GM19463 (cell line): ENCODE measurements around the gene UXT.
"Not testable (repeated sequence)": the region's sequence is repeated elsewhere in the genome, so short reads cannot be mapped to it uniquely, and the experiment has no call there.

Experiments
- ATAC-seq: cut with Tn5 transposase; IDR thresholded peaks from one replicate; pipeline ENCODE4 v1.9.1; 2021; ENCODE audit warnings: mild to moderate bottlenecking, moderate library complexity; ENCODE audit not compliant: unreplicated experiment

The UXT gene

DNA sequence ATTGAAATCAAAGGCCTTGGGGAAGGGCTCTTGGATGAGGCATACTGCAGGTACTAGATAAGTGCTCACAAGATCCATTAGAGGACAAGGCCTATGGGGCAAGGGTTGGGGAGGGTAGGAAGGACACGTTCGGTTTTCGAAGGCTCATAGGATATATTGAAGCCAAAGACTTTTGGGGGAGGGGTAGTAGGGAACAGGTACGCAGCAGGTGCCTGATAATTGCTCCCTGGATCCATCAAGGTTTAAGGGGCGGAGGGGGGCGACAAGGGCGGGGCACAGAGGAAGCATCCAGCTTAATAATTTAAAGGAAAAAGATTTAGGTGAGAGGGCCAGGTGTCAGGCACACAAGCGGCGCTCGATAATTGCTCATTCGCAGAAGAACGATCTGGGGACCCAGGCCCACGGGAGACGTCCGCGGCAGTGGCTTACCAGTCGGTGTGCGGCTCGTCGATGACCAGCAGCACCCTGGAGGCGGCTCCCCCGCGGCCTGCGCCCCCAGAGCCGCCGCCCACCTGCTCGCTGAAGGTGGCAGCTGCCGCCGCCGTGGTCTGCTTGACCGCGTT lies 40.0 kb downstream of the UXT start:
- ATAC-seq, result no peak

DNA sequence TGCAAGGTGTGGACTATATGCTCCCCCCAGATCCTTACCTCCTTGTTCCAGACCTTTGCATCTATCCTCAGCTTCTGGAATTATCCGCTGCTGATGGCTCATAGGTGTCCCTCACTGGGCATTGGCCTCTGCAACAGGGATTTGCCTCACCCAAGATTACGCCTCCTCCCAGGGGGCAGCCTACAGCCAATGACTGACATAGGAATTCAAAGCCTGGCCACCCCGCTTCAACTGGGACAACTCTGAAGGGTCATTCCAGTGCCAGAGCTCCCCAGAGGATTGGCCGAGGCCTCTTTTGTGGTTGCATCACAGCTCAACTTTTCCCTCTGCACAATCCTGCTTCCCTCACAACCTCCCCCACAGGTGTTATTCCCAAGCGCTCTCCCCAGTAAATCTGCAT lies 44.4 kb downstream of the UXT start:
- no peak for ATAC-seq

DNA sequence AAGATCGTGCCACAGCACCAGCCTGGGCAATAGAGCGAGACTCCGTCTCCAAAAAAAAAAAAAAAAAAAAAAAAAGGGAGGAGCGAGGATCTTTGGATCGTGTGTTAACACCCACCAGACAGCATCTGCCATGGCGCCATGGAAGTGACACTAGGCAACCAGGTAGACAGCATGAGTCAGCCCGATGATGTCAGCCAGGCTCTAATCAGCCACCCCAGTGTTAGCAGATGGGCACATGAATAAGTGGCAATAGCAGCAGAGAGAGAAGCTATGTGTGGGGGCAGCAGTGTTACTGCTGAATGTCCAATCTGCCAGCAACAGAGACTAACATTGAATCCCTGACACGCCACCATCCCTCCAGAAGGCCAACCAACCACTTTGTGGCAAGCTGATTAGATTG lies 45.9 kb downstream of the UXT start:
- ATAC-seq, result no peak

DNA sequence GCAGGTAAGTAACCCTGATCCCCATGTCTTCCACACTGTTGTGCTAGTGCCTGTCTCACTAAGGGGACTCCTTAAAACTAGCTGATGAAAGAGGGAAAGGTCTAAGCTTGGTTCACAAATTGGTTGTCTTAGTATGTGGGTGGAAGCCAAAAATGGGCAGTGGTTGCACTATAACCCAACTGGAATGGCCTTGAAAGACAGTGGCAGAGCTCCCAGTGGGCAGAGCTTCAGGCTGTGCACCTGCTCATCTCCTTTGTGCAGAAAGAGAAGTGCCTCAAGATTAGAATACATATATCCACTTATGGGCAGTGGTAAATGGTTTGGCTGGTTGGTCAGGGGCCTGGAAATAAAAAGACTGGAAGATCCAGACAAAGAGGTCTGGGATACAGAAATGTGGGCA lies 46.6 kb downstream of the UXT start:
- ATAC-seq, result no peak

DNA sequence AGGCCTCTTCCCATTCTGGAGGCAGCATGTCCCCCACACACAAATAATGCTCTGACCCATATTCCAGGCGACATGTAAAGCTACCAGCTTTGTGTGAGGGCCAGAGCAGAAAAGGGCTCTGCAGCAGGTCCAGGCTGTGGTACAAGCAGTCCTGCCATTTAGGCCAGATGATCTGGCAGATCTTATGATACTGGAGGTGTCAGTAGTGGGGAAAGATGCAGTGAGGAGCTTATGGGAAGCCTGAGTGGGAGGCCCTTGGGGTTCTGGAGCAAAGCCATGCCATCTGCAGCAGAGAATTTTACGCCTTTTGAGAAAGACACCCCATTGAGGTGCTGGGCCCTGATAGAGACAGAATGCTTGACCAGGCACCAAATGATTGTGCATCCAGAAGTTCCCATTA lies 47.1 kb downstream of the UXT start:
- ATAC-seq, result no peak

DNA sequence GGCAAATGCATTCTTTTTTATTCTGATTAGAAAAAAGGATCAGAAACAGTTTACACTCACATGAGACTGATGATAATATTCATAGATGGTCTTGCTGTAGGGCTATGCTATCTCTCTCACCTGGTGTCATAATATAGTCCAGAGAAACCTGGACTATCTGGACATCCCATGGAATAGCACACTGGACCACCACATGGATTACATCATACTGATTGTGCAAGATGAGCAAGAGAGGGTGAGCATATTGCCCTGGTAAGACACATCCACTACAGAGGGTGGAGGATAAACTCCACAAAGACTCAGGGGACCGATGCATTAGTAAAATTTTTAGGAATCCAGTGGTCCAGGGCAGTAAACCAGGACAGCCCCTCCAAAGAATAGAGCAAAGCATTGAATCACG lies 47.5 kb downstream of the UXT start:
- ATAC-seq, result no peak

DNA sequence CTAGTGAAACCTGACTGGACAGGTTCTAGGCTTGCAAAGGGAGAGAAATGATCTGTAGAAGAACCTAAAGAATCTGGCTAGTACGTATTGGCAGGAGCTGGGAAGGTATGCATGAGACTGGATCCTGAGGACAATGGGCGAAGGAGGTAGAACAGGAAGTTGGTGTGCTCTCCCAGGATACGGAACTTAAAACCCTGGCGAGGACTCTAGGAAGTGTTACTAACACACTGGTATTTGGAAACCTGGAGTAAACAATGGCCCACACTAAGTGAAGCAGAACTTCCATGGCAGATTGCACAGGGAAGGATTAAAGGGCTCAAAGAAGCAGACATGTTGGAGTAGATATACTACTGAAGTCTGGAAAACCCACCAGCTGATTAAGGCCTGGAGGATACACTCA lies 48.5 kb downstream of the UXT start:
- ATAC-seq, result no peak

DNA sequence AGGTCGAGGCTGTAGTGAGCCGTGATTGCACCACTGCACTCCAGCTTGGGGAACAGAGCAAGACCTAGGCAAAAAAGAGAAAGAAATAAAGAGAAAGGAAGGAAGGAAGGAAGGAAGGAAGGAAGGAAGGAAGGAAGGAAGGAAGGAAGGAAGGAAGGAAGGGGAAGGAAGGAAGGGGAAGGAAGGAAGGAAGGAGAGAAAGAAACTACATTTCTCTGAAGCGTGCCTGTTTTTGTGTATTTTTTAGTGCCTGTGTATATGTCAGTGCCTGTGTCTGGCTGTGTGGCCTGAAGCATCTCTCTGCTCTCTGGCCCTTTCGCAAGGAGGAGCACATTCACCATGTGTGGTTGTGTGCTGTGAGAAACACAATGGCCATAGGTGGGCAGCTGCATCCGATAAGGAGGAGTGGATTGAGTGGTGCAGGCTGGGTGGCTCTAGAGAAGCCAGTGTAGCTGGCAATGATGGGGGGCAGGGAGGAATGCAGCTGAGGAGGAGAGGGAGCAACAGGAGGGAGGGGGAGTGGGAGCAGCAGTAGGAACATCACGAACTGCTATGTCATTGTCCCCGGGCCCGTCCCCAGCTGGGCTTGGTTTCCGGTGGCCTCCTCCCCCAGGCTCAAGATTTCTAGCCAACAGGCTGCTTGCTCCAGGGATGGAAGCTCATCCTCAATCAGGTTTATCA lies 50.7 kb downstream of the UXT start:
- no peak for ATAC-seq

DNA sequence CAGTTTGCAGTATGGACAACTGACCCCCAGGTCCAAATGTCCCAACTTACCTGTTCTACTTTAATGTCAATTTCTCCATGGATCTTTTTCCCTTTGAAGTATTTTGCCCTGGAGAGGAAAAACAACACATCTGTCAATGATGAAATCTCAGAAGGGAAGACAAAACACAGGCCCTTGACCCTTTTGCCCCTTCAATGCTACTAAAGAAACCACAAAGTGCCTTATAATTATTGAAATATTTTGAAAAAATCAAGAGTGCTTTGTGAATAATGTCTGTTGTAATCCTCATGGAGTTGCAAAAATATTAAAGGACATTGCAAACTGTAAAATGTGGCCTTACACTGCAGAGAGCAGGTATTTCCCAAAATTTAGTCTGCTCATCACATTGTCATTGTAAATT lies 51.9 kb downstream of the UXT start:
- ATAC-seq, result no peak

DNA sequence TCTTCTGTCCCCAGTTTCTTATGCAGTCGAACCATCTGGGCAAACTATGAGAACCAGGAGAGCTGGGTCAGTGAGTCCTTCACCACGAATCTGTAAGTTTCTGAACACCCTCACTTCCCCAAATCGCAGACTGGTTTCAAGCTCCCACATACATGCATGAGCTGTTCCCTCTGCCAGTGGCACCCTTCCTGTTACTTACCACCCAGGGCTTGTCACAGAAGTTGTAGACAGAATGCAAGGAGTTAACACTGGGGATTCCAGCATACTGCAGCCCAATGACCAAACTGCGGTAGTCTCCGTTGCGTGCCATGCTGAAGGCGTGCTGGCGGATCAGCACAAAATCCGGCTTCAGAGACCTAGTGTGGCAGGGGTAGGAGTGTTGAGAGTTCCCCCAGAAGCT lies 54.0 kb downstream of the UXT start:
- ATAC-seq, result no peak

DNA sequence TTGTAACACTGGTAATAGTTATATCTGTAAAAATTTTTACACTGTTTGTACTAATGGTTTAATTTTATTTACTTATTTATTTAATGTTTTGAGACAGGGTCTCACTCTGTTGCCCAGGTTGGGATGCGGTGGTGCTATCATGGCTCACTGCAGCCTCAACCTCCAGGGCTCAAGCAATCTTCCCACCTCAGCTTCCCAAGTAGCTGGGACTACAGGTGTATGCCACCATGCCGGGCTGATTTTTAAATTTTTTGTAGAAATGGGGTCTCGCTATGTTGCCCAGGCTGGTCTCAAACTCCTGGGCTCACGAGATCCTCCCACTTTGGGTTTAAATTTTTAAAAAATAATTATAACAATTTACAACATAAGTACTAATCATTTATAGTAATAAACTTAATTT lies 55.9 kb downstream of the UXT start:
- not testable (repeated sequence) for ATAC-seq
